AG04450 (cell line): ENCODE data around the gene PPIAL4G. TPM values are rescaled to one million over a fixed set of nuclear protein-coding genes. Genes with fewer than 3 reads are reported as not detected.

ENCODE experiments used
- polyA plus RNA-seq: library from polyadenylated mRNA; depleted of rRNA; stranded (reverse); fragments of >200 nt; gene quantifications from 2 replicates; pipeline ENCODE4 v1.2.3, GENCODE V29; 2011; rRNA removed
- small RNA-seq: library from RNA; depleted of rRNA; stranded (forward); fragments of <200 nt; gene quantifications from one replicate; pipeline ENCODE3, GENCODE V24; 2012; ENCODE audit warnings: low read depth; ENCODE audit not compliant: insufficient read length

The PPIAL4G gene
- polyA plus RNA-seq, 1 experiment, result not detected

Small RNAs within 50 kb of the gene (small RNA-seq; reads per million reads assigned to genes)
- 44.4 reads per million, percentile 84 among the genes with 10 or more reads in this experiment for gene RF00003

Other genes starting within 250 kb of the PPIAL4G start
- gene NBPF14, start 112.7 kb upstream of the PPIAL4G start, polyA plus RNA-seq, result 29.5 and 32.6 TPM in 2 replicates